Measurements from ENCODE around the gene C1orf159.
"Not testable (repeated sequence)": the region's sequence is repeated elsewhere in the genome, so short reads cannot be mapped to it uniquely, and the experiment has no call there.

C1orf159 gene

GRCh38 chr1:1067284-1067859 lies 48.5 kb downstream of the C1orf159 start:
- DNase-seq (ENCODE audit: low spot score), result no peak

- no peak for DNase-seq (ENCODE audit: low spot score)
Measured at GRCh38 chr1:1066403-1067283, 49.2 kb downstream of the C1orf159 start.

GRCh38 chr1:1065940-1066304 lies 50.0 kb downstream of the C1orf159 start:
- not testable (repeated sequence) for DNase-seq (ENCODE audit: low spot score)

GRCh38 chr1:1065265-1065939 lies 50.5 kb downstream of the C1orf159 start:
- DNase-seq (ENCODE audit: low spot score), result no peak

- DNase-seq (ENCODE audit: low spot score), result peak; percentile 90
Measured at GRCh38 chr1:1063945-1064831, 51.7 kb downstream of the C1orf159 start.

GRCh38 chr1:1063261-1063944 lies 52.5 kb downstream of the C1orf159 start:
- DNase-seq (ENCODE audit: low spot score), result no peak

GRCh38 chr1:1062348-1063163 lies 53.3 kb downstream of the C1orf159 start:
- DNase-seq (ENCODE audit: low spot score), result no peak

GRCh38 chr1:1061682-1062345 lies 54.1 kb downstream of the C1orf159 start:
- DNase-seq (ENCODE audit: low spot score), result no peak

GRCh38 chr1:1060281-1061000 lies 55.4 kb downstream of the C1orf159 start:
- DNase-seq (ENCODE audit: low spot score), result no peak

GRCh38 chr1:1059494-1060280 lies 56.2 kb downstream of the C1orf159 start:
- peak; percentile 84 for DNase-seq (ENCODE audit: low spot score)

- DNase-seq (ENCODE audit: low spot score), result peak; percentile 57
Measured at GRCh38 chr1:1058921-1059493, 56.9 kb downstream of the C1orf159 start.

- no peak for DNase-seq (ENCODE audit: low spot score)
Measured at GRCh38 chr1:1058088-1058905, 57.6 kb downstream of the C1orf159 start.

- not testable (repeated sequence) for DNase-seq (ENCODE audit: low spot score)
Measured at GRCh38 chr1:1057769-1058087, 58.2 kb downstream of the C1orf159 start.

- no peak for DNase-seq (ENCODE audit: low spot score)
Measured at GRCh38 chr1:1055841-1056736, 59.8 kb downstream of the C1orf159 start.

- no peak for DNase-seq (ENCODE audit: low spot score)
Measured at GRCh38 chr1:1054971-1055370, 60.9 kb downstream of the C1orf159 start.

GRCh38 chr1:1054099-1054700 lies 61.7 kb downstream of the C1orf159 start:
- no peak for DNase-seq (ENCODE audit: low spot score)
